AG09309 (cell line): ENCODE data around the gene SMPD3.

Experiments
- DNase-seq: peaks from one replicate; pipeline ENCODE4 v3.0.0-alpha.2; 2010; ENCODE audit warnings: low read depth
- H3K4me3 ChIP-seq: 2 replicates; pipeline ENCODE4 v1.5.1; 2011; ENCODE audit warnings: mild to moderate bottlenecking, low read depth, low read length, moderate library complexity; ENCODE audit not compliant: control insufficient read depth
- TF ChIP-seq, protein P1 (sequence below): IDR thresholded peaks from 2 replicates; pipeline ENCODE4 v1.5.1; 2011; ENCODE audit warnings: mild to moderate bottlenecking, low read depth, low read length, inconsistent platforms; ENCODE audit not compliant: insufficient read depth, control insufficient read depth; ENCODE audit errors: missing control alignments

The SMPD3 gene

GRCh38 chr16:68345958-68346635 is 102.2 kb downstream of the SMPD3 start:
- no peak for DNase-seq
- no peak overlapping the region for H3K4me3 ChIP-seq
- TF ChIP-seq, protein P1, sequence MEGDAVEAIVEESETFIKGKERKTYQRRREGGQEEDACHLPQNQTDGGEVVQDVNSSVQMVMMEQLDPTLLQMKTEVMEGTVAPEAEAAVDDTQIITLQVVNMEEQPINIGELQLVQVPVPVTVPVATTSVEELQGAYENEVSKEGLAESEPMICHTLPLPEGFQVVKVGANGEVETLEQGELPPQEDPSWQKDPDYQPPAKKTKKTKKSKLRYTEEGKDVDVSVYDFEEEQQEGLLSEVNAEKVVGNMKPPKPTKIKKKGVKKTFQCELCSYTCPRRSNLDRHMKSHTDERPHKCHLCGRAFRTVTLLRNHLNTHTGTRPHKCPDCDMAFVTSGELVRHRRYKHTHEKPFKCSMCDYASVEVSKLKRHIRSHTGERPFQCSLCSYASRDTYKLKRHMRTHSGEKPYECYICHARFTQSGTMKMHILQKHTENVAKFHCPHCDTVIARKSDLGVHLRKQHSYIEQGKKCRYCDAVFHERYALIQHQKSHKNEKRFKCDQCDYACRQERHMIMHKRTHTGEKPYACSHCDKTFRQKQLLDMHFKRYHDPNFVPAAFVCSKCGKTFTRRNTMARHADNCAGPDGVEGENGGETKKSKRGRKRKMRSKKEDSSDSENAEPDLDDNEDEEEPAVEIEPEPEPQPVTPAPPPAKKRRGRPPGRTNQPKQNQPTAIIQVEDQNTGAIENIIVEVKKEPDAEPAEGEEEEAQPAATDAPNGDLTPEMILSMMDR, result no peak

DNA sequence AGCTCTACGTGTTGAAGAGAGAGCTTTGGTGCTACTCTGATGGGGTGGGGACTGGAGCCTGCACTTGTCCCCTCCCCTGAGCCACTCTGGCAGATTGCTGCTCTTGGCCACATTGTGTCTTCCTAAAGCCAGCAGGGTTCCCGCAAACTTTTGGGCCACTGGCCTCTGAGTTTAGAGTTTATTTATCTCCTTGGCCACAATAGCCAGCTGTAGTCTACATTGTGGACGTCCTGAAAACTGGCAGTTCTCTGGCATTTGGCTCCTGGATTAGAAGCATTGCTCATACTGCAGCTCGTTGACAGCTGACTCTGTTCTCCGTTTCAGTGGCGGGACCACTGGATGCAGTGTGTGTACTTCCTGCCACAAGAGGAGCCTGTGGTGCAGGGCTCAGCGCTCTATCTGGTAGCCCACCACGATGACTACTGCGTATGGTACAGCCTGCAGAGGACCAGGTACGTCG is 102.9 kb downstream of the SMPD3 start:
- TF ChIP-seq, protein P1, result no peak
- H3K4me3 ChIP-seq, result no peak overlapping the region
- no peak for DNase-seq

GRCh38 chr16:68344252-68344651 is 104.1 kb downstream of the SMPD3 start:
- TF ChIP-seq, protein P1, result no peak
- H3K4me3 ChIP-seq, result no peak overlapping the region
- DNase-seq, result no peak

- H3K4me3 ChIP-seq, result no peak overlapping the region
- no peak for DNase-seq
- TF ChIP-seq, protein P1, result no peak
Measured at GRCh38 chr16:68343137-68343536, 105.2 kb downstream of the SMPD3 start.

GRCh38 chr16:68342620-68343019 is 105.7 kb downstream of the SMPD3 start:
- TF ChIP-seq, protein P1, result no peak
- DNase-seq, result no peak

DNA sequence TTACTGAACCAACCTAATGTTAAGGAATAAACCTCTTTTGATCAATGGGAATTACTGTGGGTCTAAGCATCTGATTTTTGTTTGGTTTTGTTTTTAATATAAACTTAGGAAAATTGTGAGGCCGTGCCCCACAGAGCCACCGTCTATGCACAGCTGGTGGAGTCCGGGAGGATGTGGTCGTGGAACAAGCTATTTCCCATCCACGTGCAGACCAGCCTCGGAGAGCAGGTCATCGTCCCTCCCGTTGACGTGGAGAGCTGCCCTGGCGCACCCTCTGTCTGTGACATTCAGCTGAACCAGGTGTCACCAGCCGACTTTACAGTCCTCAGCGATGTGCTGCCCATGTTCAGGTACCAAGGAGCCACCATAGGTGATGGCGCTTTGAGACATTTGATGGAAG is 109.1 kb downstream of the SMPD3 start:
- DNase-seq, result no peak
- no peak overlapping the region for H3K4me3 ChIP-seq
- TF ChIP-seq, protein P1, result no peak

More at GRCh38 chr16:68342620-68343019, 105.7 kb downstream of the SMPD3 start:
- no peak overlapping the region for H3K4me3 ChIP-seq
